ENCODE results near the gene FGF8.

GRCh38 chr10:101774589-101775272 lies 1.2 kb downstream of the FGF8 start:
- TF ChIP-seq BHLHE40 (IDR thresholded peaks at IDR 0.05; ENCODE audit: low read depth, low read length) (no peak), CTCF (conservative IDR thresholded peaks at IDR 0.05; ENCODE audit: low read depth, low read length) (no peak), POLR2A (IDR thresholded peaks at IDR 0.05; ENCODE audit: low read depth, low read length) (no peak), ELK1 (IDR thresholded peaks at IDR 0.05; ENCODE audit: borderline replicate concordance, low read depth, low read length) (no peak), RFX5 (IDR thresholded peaks at IDR 0.05; ENCODE audit: low read depth, low read length) (no peak), USF2 (IDR thresholded peaks at IDR 0.05; ENCODE audit: low read depth, low read length) (no peak), SMC3 (IDR thresholded peaks at IDR 0.05; ENCODE audit: low read depth, low read length) (no peak), RCOR1 (IDR thresholded peaks at IDR 0.05; ENCODE audit: insufficient replicate concordance, low read length) (no peak), CEBPB (IDR thresholded peaks at IDR 0.05; ENCODE audit: low read depth, low read length) (no peak)
